Tibial artery (tissue), 4 donors: ENCODE measurements around the gene OR51E2.

Experiments
- DNase-seq, 2 donors: peaks; one replicate each; pipeline ENCODE4 v3.0.0-alpha.2; 2019
- H3K27ac ChIP-seq, 2 donors: fragments of 200-600 bp; sonication (generic) in 1 of 2; 1 replicate in 1 of 2; 2 replicates in 1 of 2; pipeline ENCODE4 v1.5.1; 2018 to 2019; ENCODE audit warnings: mild to moderate bottlenecking in 1 of 2
- H3K27me3 ChIP-seq, 2 donors: fragments of 200-600 bp; sonication (generic) in 1 of 2; one replicate each; pipeline versions ENCODE4 v1.5.1 to v1.6.0; 2016 to 2019
- H3K36me3 ChIP-seq, 3 donors: fragments of 200-600 bp; sonication (generic) in 2 of 3; one replicate each; pipeline ENCODE4 v1.5.1; 2016 to 2019; ENCODE audit warnings: mild to moderate bottlenecking in 2 of 3
- H3K4me1 ChIP-seq, 4 donors: fragments of 200-600 bp; sonication (generic) in 2 of 4; 1 replicate in 3 of 4; 2 replicates in 1 of 4; pipeline ENCODE4 v1.5.1; 2016 to 2019
- H3K4me3 ChIP-seq, 2 donors: fragments of 200-600 bp; sonication (generic) in 1 of 2; 1 replicate in 1 of 2; 2 replicates in 1 of 2; pipeline ENCODE4 v1.5.1; 2018 to 2019; ENCODE audit warnings: mild to moderate bottlenecking in 2 of 2
- H3K9me3 ChIP-seq, 3 donors: fragments of 200-600 bp; sonication (generic) in 1 of 3; one replicate each; pipeline ENCODE4 v1.5.1; 2016 to 2019
- intact Hi-C: fragments of 100-400 bp; cut with DNase I; formaldehyde crosslinking; loops from one replicate; pipeline ENCODE4 v1.15.0; 2023; ENCODE audit warnings: low total_unique reads
- TF ChIP-seq, protein P1 (sequence below), 2 experiments: fragments of 200-600 bp in 1 of 2; fragments of 450-650 bp in 1 of 2; IDR thresholded peaks; one replicate each; pipeline ENCODE4 v1.5.1; 2017 to 2019; ENCODE audit warnings: antibody characterized with exemption in 2 of 2, mild to moderate bottlenecking in 1 of 2, moderate library complexity in 1 of 2

OR51E2 gene

DNA sequence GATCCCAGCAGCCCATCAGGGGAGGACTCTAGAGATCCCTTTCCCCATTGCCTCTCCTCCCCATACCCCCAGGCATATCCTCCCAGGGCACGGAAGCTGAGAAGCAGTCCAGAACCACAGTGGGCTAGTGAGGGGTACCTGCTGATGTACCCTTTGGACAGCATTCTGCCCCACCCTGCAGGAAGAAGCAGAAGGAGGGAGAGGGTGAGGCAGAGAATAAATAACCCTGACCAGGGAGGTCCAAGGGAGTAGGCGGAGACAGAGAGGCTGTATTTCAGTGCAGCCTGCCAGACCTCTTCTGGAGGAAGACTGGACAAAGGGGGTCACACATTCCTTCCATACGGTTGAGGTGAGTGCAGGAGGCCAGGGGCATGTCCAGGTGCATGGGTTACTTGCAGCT, 54.0 kb downstream of the OR51E2 start, which contains the start of gene OR51E1:
TSS of gene OR51E1 (plus strand) at position 301 of the 400 bp plus-strand sequence. CDS start 8,545 bp downstream, outside the sequence.
- Histone ChIP-seq H3K4me3 (peak within 1 kb of the TSS; percentile 34 to 38), H3K27ac (peak within 1 kb of the TSS; percentile 42 to 60), H3K27me3 (no peaks in the 10 kb centered on the region), H3K9me3 (no peaks in the 10 kb centered on the region), H3K4me1 (peaks cover 0 to 59% (median 15%) of the 10 kb centered on the region in 4 donors), H3K36me3 (no peaks in the 10 kb centered on the region)
- TF ChIP-seq, protein P1, sequence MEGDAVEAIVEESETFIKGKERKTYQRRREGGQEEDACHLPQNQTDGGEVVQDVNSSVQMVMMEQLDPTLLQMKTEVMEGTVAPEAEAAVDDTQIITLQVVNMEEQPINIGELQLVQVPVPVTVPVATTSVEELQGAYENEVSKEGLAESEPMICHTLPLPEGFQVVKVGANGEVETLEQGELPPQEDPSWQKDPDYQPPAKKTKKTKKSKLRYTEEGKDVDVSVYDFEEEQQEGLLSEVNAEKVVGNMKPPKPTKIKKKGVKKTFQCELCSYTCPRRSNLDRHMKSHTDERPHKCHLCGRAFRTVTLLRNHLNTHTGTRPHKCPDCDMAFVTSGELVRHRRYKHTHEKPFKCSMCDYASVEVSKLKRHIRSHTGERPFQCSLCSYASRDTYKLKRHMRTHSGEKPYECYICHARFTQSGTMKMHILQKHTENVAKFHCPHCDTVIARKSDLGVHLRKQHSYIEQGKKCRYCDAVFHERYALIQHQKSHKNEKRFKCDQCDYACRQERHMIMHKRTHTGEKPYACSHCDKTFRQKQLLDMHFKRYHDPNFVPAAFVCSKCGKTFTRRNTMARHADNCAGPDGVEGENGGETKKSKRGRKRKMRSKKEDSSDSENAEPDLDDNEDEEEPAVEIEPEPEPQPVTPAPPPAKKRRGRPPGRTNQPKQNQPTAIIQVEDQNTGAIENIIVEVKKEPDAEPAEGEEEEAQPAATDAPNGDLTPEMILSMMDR (IDR thresholded peaks at IDR 0.05) = no peak
- no peak for DNase-seq
- intact Hi-C loops = no loop called here

DNA sequence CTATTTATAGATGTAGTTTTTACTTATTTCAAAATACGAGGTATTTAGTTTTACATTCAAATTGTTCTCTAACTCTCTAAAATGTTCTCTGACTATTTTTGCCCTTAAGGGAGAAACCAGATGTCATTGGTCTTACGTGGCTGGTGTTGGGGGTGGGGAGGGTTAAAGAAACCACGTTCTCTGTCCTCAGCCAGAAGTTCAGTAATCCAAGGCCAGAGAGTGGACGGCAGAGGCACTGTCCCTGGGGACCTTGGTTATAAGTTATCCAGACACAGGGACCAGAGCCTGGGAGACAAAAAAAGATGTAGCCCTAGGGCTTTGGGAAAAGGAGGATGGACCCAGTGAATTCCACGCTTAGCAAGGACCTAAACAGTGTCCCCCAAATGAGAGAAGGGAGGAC, 54.6 kb downstream of the OR51E2 start:
- Histone ChIP-seq H3K4me3 (peak overlapping the region; percentile 34 to 38), H3K27ac (peak overlapping the region; percentile 42 to 60), H3K4me1 (peaks cover 0 to 54% (median 15%) of the 10 kb centered on the region in 4 donors), H3K27me3 (no peaks in the 10 kb centered on the region), H3K9me3 (no peaks in the 10 kb centered on the region), H3K36me3 (no peaks in the 10 kb centered on the region)
- no peak for DNase-seq
- TF ChIP-seq, protein P1 (IDR thresholded peaks at IDR 0.05) = no peak
- intact Hi-C loops = no loop called here

DNA sequence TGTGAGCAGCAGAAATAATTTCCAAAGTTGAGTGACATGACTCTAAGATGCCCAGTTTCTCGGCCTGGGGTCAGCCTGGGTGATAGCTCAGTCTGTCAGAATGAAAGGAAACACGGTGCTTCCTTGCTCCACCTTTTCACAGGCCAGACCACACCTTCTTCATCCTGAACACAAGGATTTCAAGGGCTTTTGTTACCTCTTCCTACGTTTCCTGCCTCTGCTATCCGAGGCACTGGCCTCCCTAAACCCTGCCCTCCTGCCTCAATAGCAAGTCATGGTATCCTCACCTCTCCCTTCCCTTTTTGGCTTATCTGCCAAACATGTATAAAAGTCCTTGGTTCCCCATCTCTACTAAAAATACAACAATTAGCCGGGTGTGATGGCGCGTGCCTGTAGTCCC, 55.6 kb downstream of the OR51E2 start:
- no peak overlapping the region for H3K4me3 ChIP-seq
- H3K27me3 ChIP-seq = no peaks in the 10 kb centered on the region
- TF ChIP-seq, protein P1 (IDR thresholded peaks at IDR 0.05) = no peak
- intact Hi-C loops = no loop called here
- peak overlapping the region; percentile 15 to 60 for H3K27ac ChIP-seq
- H3K36me3 ChIP-seq = no peaks in the 10 kb centered on the region
- H3K9me3 ChIP-seq = no peaks in the 10 kb centered on the region
- H3K4me1 ChIP-seq = peaks cover 0 to 49% (median 17%) of the 10 kb centered on the region in 4 donors
- DNase-seq = no peak

DNA sequence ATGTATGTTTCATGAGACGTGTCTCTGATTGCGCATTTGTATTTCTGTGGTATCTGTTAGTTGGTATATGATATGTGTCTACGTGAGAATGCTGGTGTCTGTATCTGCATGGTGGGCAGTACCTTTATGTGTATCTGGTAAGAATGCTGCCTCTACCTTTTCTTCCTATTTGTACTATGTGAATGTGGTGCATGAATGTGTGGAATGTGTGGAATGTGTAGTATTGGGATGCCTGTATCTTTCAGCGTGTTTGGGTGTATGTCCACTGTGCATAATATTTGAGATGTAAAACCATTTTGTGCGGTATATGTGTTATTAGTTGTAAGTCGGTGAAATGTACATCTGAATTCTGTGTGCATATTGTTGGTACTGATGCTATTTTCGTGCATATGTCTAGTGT, 56.2 kb downstream of the OR51E2 start:
- no peak for DNase-seq
- H3K27me3 ChIP-seq = no peaks in the 10 kb centered on the region
- H3K36me3 ChIP-seq = no peaks in the 10 kb centered on the region
- intact Hi-C loops = no loop called here
- no peaks in the 10 kb centered on the region for H3K9me3 ChIP-seq
- H3K27ac ChIP-seq = no peak overlapping the region
- TF ChIP-seq, protein P1 (IDR thresholded peaks at IDR 0.05) = no peak
- H3K4me3 ChIP-seq = no peak overlapping the region
- peaks cover 0 to 46% (median 15%) of the 10 kb centered on the region in 4 donors for H3K4me1 ChIP-seq

DNA sequence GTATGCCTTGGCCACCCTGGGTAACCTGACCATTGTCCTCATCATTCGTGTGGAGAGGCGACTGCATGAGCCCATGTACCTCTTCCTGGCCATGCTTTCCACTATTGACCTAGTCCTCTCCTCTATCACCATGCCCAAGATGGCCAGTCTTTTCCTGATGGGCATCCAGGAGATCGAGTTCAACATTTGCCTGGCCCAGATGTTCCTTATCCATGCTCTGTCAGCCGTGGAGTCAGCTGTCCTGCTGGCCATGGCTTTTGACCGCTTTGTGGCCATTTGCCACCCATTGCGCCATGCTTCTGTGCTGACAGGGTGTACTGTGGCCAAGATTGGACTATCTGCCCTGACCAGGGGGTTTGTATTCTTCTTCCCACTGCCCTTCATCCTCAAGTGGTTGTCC, 57.7 kb downstream of the OR51E2 start:
- intact Hi-C loops = loop anchor here (5.0 kb wide), 1 partner anchor 187 kb away; no protein-coding TSS in a partner anchor
- TF ChIP-seq, protein P1 (IDR thresholded peaks at IDR 0.05) = no peak

More for the DNA sequence above, 57.7 kb downstream of the OR51E2 start:
- Histone ChIP-seq H3K9me3 (no peaks in the 10 kb centered on the region), H3K4me3 (no peak overlapping the region), H3K27me3 (no peaks in the 10 kb centered on the region), H3K27ac (no peak overlapping the region), H3K4me1 (peaks cover 0 to 31% (median 9%) of the 10 kb centered on the region in 4 donors), H3K36me3 (no peaks in the 10 kb centered on the region)
- no peak for DNase-seq
